NCI-H82 treated with DMSO at 0.1 percent for 48 hours (cell line): ENCODE data around the gene FXN.

Source experiments
- DNase-seq: peaks from one replicate; lab custom pipeline; 2025; ENCODE audit not compliant: unreplicated experiment; lab: John Stamatoyannopoulos, UW

Gene FXN

DNA sequence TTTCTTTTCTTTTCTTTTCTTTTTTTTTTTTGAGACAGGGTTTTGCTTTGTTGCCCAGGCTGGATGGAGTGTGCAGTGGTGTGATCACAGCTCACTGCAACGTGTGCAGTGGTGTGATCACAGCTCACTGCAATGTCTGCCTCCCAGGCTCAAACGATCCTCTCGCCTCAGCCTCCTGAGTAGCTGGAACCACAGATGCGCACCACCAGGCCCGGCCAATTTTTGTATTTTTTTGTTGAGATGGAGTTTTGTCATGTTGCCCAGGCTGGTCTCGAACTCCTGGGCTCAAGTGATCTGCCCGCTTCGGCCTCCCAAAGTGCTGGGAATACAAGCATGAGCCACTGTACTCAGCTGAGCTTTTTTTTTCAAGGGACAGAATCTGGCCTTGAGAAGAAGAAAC, 101.8 kb downstream of the FXN start:
- DNase-seq = no peak

- no peak for DNase-seq
These were observed 104.0 kb downstream of the FXN start for GRCh38 chr9:69139596-69139995.

DNA sequence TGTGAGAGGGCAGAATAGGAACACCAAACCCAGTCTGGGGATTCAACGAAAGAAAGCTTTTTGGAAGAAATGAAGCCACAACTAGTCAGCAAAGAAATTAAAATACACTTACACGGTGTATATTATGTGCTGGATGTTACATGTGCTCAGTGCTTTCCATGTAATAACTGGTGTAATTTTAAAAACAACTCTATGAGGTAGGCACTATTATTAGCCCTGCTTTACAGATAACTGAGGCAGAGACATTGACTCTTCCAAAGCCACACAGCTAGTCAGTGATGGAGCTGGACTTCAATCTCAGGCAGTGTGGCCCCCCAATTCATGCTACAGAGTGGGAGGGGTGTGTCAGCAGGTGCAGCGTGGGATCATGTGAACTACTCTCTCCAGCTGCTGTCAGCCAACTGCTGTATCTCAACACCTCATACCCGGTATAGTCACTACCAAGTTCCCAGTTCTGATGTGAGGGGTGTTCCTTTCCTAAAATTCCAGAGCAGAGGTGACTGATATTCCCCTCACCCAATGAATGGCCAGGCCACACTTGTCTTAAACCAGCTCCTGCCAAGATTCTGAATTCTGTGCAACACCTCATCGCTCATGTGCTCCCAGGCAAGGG, 104.7 kb downstream of the FXN start:
- no peak for DNase-seq

DNA sequence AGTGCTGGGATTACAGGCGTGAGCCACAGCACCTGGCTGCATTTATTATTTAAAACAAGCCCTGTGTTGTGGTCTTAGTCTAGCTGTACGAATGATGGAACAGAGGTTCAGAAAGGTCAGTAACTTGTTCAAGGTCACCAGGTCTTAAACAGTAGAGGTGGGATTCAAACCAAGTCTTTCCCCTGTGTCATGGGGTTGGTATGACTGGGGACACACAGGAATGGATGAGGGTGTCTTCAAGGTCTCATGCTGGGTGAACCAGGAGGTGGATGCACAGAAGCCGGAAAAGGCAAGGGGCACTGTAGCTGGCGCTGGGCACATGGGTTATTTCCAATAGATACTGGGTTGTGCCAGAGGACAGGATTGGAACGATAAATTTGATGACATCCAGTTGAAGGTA, 106.3 kb downstream of the FXN start:
- no peak for DNase-seq

- DNase-seq = no peak
These were observed 107.7 kb downstream of the FXN start for GRCh38 chr9:69143291-69143690.

DNA sequence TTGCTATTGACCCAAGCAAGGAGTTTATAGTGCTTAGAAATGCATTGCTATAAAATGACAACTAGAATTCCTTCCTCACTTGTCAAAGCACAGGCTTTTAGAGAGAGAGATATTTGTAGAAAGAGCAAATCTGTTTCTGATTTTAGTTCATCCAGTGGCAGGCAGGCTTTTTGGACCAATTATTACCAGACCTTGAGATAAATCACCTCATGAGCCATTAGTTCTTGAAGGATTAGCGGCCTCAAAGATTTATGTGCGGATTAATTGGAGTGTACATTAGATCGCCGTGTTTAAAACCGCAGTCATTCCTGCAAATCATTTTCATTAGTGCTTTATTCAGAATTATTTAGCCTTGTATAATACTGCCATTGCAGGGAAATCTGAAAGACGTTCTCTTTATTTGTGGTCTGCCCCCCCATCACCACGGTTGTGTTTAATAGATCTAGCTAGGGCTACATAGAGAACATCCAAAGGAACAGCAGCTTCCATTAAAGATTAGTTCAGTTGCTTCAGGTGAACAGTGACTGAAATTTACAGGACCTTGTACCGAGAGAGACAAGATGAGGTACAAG, 109.7 kb downstream of the FXN start:
- DNase-seq = peak; percentile 92

DNA sequence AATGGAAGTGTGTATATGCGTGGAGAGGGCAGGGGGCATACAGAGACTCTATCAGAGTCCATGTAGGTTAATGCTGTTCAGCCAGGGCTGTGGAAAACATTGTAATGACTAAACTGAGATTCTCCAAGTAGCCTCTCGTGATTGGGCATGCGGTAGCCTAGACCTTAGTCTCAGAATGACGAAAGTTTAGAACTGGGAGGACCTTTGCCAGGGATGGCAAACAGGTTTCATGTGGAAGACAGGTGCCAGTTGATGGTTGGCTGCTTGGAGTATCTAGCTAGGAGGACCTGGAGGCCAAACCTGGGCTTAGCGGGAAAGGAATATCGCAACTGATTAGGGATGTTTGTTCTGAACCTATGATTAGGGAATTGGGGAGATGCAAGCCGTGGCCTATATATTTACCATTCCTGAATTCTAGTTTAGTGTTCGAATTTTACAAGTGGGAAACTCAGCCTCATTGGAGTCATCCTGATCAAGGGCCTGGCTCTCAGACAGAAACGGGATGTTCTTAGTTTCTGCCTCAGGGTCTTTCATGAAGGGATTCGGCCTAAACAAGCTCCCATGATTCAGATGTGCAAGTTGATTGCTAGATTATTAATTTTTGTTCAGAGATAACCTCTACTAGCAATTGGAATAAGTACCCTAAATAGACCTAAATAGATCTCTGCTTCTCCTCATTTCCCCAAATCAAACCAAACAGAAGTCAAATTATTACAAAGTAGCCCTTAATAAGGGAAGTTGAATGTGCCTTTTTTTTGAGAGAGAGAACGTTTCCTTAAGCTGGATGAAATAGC, 111.7 kb downstream of the FXN start:
- DNase-seq = no peak

GRCh38 chr9:69149321-69149807, 113.8 kb downstream of the FXN start:
- DNase-seq = peak; percentile 62
